Activated CD8-positive, alpha-beta T cell treated with anti-CD3 and anti-CD28 coated beads for 36 hours (primary cell): ENCODE results near the gene ATOSB. TPM values are rescaled to one million over a fixed set of nuclear protein-coding genes. Genes with fewer than 3 reads are reported as not detected.

Source experiments
- ATAC-seq: fragments of 200-7000 bp; cut with Tn5 transposase; one replicate; pipeline ENCODE4 v1.10.0; 2021; ENCODE audit warnings: mild to moderate bottlenecking, moderate library complexity
- CTCF ChIA-PET: fragments of 350-600 bp; sonication (Branson Sonifier 250); formaldehyde crosslinking; loops from one replicate; lab custom pipeline; 2021; ENCODE audit warnings: antibody characterized with exemption; lab: Charles Lee
- POLR2A ChIA-PET: fragments of 350-600 bp; sonication (Branson Sonifier 250); formaldehyde crosslinking; loops from one replicate; lab custom pipeline; 2021; ENCODE audit warnings: antibody characterized with exemption; lab: Charles Lee
- DNase-seq: peaks from one replicate; pipeline ENCODE4 v3.0.0-alpha.2; 2020
- H3K27ac Mint-ChIP-seq: one replicate; pipeline ENCODE4 v1.8.0; 2021; ENCODE audit warnings: mild to moderate bottlenecking, mixed read lengths
- H3K27me3 Mint-ChIP-seq: one replicate; pipeline ENCODE4 v1.8.0; 2021; ENCODE audit warnings: mixed read lengths
- H3K36me3 Mint-ChIP-seq: one replicate; pipeline ENCODE4 v1.8.0; 2021; ENCODE audit warnings: low read depth, mixed read lengths
- H3K4me1 Mint-ChIP-seq: one replicate; pipeline ENCODE4 v1.8.0; 2021; ENCODE audit warnings: low read depth, mixed read lengths
- H3K4me3 Mint-ChIP-seq: one replicate; pipeline ENCODE4 v1.8.0; 2021; ENCODE audit warnings: mild to moderate bottlenecking, moderate library complexity, mixed read lengths
- H3K9me3 Mint-ChIP-seq: one replicate; pipeline ENCODE4 v1.8.0; 2021; ENCODE audit warnings: mixed read lengths
- intact Hi-C: fragments of 100-400 bp; cut with micrococcal nuclease; formaldehyde crosslinking; loops from one replicate; pipeline ENCODE4 v1.10.0; 2022
- total RNA-seq, 2 experiments: library from RNA; stranded (reverse); gene quantifications; one replicate each; pipeline ENCODE4 v1.2.3, GENCODE V29; 2021
- TF ChIP-seq, protein P1 (sequence below): fragments of 200-600 bp; IDR thresholded peaks from one replicate; pipeline ENCODE4 v1.8.0; 2022; ENCODE audit warnings: antibody characterized with exemption, mild to moderate bottlenecking

Gene ATOSB
- total RNA-seq, 2 experiments from 2014 or later: 5.9 to 6.0 TPM

DNA sequence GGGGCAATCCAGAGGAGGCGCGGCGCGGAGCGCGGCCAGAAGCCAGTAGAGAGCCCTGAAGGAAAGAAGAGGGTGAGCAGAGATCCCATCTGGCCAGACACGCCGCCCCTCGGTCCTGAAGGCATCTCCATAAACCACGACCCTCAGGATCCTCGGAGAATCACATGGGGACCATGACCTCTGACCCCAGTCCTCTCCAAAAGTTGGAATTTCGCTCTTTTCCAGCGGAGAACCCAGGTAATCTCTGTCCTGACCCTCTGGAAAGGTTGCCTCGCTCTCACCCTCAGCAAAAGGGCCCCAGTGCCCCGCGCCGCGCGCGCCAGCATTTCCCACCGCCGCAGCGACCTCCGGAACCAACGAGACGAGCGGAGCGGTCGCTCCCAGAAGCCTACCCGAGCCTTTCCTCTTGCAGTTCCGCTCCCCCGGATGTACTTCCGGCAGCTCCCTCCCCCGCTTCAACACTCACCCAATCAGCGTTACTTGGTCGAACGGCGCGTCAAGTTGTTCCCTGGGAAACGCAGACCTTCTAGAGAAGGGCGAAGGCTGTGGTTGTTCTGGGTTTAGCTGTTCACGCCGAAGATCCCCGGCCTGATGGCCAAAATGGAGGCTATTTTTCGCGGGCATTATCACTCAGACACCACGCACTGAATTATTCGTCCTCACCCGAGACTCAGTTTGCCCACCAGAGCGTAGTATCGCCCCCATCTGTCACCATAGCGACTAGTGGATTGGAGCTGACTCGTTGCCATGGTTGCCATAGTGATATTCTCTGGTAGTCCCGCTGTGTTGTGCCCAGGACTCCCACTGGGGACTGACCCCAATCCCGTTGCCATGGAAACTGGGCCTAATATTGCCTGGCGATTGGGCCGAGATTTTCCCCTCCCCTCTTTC, 12.6 kb downstream of the ATOSB start, which contains the start of gene STOML2:
Gene STOML2 (minus strand): TSS at position 363 of the 891 bp plus-strand sequence. CDS start 37 bp downstream, at position 326.
- TF ChIP-seq, protein P1, sequence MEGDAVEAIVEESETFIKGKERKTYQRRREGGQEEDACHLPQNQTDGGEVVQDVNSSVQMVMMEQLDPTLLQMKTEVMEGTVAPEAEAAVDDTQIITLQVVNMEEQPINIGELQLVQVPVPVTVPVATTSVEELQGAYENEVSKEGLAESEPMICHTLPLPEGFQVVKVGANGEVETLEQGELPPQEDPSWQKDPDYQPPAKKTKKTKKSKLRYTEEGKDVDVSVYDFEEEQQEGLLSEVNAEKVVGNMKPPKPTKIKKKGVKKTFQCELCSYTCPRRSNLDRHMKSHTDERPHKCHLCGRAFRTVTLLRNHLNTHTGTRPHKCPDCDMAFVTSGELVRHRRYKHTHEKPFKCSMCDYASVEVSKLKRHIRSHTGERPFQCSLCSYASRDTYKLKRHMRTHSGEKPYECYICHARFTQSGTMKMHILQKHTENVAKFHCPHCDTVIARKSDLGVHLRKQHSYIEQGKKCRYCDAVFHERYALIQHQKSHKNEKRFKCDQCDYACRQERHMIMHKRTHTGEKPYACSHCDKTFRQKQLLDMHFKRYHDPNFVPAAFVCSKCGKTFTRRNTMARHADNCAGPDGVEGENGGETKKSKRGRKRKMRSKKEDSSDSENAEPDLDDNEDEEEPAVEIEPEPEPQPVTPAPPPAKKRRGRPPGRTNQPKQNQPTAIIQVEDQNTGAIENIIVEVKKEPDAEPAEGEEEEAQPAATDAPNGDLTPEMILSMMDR: no peak
- H3K4me1 Mint-ChIP-seq: peaks cover 22% of the 10 kb centered on the region
- ATAC-seq (peak; percentile 98), DNase-seq (peak; percentile 96)
- ChIA-PET POLR2A (interaction anchor here (1.1 to 3.9 kb wide), 8 partner anchors 9 to 372 kb away, joined by 3 to 40 read pairs (median 8); partner anchors contain the start of genes ATOSB, FANCG and VCP), CTCF (interaction anchor here (0.9 to 2.4 kb wide), 9 partner anchors 8 to 451 kb away, joined by 3 to 14 read pairs (median 4); partner anchors contain the start of gene VCP)
- H3K36me3 Mint-ChIP-seq: peaks cover 36% of the 10 kb centered on the region
- peak within 1 kb of the TSS; percentile 98 for H3K4me3 Mint-ChIP-seq
- no peaks in the 10 kb centered on the region for H3K27me3 Mint-ChIP-seq
- intact Hi-C loops: no loop called here
- H3K27ac Mint-ChIP-seq: peak within 1 kb of the TSS; percentile 97
- no peaks in the 10 kb centered on the region for H3K9me3 Mint-ChIP-seq

DNA sequence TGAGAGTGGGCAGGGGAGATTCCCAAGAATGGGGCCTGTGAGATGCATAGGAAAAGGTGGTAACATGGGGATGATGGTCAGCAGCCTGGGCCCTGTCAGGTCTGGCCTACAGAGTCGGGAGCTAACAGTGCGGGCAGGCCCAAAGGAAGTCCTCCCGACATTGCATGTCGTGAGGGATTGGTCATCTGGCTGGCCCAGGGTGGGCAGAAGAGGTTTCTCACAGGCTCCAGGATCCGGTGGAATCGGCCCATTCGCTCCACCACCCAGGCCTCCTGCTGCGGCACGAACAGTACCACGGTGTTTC, 13.2 kb downstream of the ATOSB start:
- peak overlapping the region; percentile 97 for H3K27ac Mint-ChIP-seq
- DNase-seq: no peak
- peaks cover 22% of the 10 kb centered on the region for H3K4me1 Mint-ChIP-seq
- TF ChIP-seq, protein P1: no peak
- ChIA-PET POLR2A (interaction anchor here (1.1 to 3.9 kb wide), 8 partner anchors 8 to 373 kb away, joined by 3 to 40 read pairs (median 8); partner anchors contain the start of genes ATOSB, FANCG and VCP), CTCF (interaction anchor here (1.1 to 1.7 kb wide), 5 partner anchors 8 to 400 kb away, joined by 3 to 7 read pairs (median 4); partner anchors contain the start of gene VCP)
- ATAC-seq: peak; percentile 18
- H3K36me3 Mint-ChIP-seq: peaks cover 36% of the 10 kb centered on the region
- no peaks in the 10 kb centered on the region for H3K9me3 Mint-ChIP-seq
- no peaks in the 10 kb centered on the region for H3K27me3 Mint-ChIP-seq
- H3K4me3 Mint-ChIP-seq: peak overlapping the region; percentile 98
- intact Hi-C loops: no loop called here

GRCh38 chr9:35097573-35097972, 18.1 kb downstream of the ATOSB start:
- TF ChIP-seq, protein P1: no peak
- ATAC-seq: no peak
- Mint-ChIP-seq H3K27me3 (no peaks in the 10 kb centered on the region), H3K9me3 (no peaks in the 10 kb centered on the region), H3K4me3 (no peak overlapping the region), H3K27ac (no peak overlapping the region), H3K4me1 (peaks cover 30% of the 10 kb centered on the region), H3K36me3 (peaks cover 44% of the 10 kb centered on the region)
- DNase-seq: no peak
- ChIA-PET POLR2A (interaction anchor here (1.0 to 7.8 kb wide), 3 partner anchors 19 to 459 kb away, joined by 3 to 101 read pairs (median 8); partner anchors contain the start of genes FANCG and VCP), CTCF (interaction anchor here (1.3 to 6.5 kb wide), 6 partner anchors 8 to 198 kb away, joined by 3 to 83 read pairs (median 20); partner anchors contain the start of genes ATOSB and FANCG)
- intact Hi-C loops: no loop called here

- Mint-ChIP-seq H3K4me3 (peak within 1 kb of the TSS; percentile 85), H3K27ac (peak within 1 kb of the TSS; percentile 93), H3K4me1 (peaks cover 23% of the 10 kb centered on the region), H3K9me3 (no peaks in the 10 kb centered on the region), H3K36me3 (peaks cover 33% of the 10 kb centered on the region), H3K27me3 (no peaks in the 10 kb centered on the region)
- ChIA-PET POLR2A (interaction anchor here (0.6 to 7.8 kb wide), 12 partner anchors 10 to 202 kb away, joined by 3 to 101 read pairs (median 4); partner anchors contain the start of genes FANCG and VCP), CTCF (interaction anchor here (0.7 to 6.5 kb wide), 19 partner anchors 9 to 375 kb away, joined by 3 to 83 read pairs (median 4); partner anchors contain the start of genes ATOSB, FANCG and VCP)
- DNase-seq: peak; percentile 93
- peak; percentile 92 for ATAC-seq
- TF ChIP-seq, protein P1: peak; percentile 95
- intact Hi-C loops: loop anchor here (1.0 kb wide), 1 partner anchor 197 kb away; no protein-coding TSS in a partner anchor
These were observed 19.4 kb downstream of the ATOSB start, which contains the start of gene PIGO for GRCh38 chr9:35096035-35096849. TSS of gene PIGO (minus strand) at chr9:35096591. CDS start at chr9:35095565, 1,026 bp downstream.
